ENCODE data around the gene ADAMTS19.

- TF ChIP-seq YY1 (IDR thresholded peaks at IDR 0.05; ENCODE audit: low read depth) (no peak), NFIC (IDR thresholded peaks at IDR 0.05) (no peak), TAF1 (IDR thresholded peaks at IDR 0.05; ENCODE audit: low read depth) (no peak), RAD21 (IDR thresholded peaks at IDR 0.05; ENCODE audit: low read depth) (no peak), EP300 (IDR thresholded peaks at IDR 0.05; ENCODE audit: borderline replicate concordance) (no peak), FOXM1 (IDR thresholded peaks at IDR 0.05; ENCODE audit: borderline replicate concordance, low read depth) (no peak), EGR1 (IDR thresholded peaks at IDR 0.05) (no peak), CREB1 (IDR thresholded peaks at IDR 0.05; ENCODE audit: low read depth) (no peak)
- TF ChIP-seq, protein P1, sequence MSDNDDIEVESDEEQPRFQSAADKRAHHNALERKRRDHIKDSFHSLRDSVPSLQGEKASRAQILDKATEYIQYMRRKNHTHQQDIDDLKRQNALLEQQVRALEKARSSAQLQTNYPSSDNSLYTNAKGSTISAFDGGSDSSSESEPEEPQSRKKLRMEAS (IDR thresholded peaks at IDR 0.05): no peak
Measured at GRCh38 chr5:129760636-129761325, 300.7 kb downstream of the ADAMTS19 start.
